Astrocyte (in vitro differentiated cells and primary cell): ENCODE measurements around the gene MEP1B. TPM values are rescaled to one million over a fixed set of nuclear protein-coding genes. Genes with fewer than 3 reads are reported as not detected.
"Not testable (repeated sequence)": the region's sequence is repeated elsewhere in the genome, so short reads cannot be mapped to it uniquely, and the experiment has no call there.

ENCODE experiments used
- DNase-seq: peaks from one replicate; pipeline ENCODE4 v3.0.0-alpha.2; 2010; ENCODE audit warnings: low read depth
- FAIRE-seq: peaks from 2 replicates; lab custom pipeline; 2011; peaks lifted over from hg19 to GRCh38; lab: Jason Lieb, UNC
- H2AFZ ChIP-seq: 2 replicates; pipeline ENCODE4 v1.6.0; 2012; ENCODE audit warnings: low read depth, low read length, inconsistent platforms
- H3K27ac ChIP-seq: 2 replicates; pipeline ENCODE4 v1.5.1; 2011; ENCODE audit warnings: low read depth, low read length, inconsistent platforms
- H3K27me3 ChIP-seq: 2 replicates; pipeline ENCODE4 v1.6.0; 2011; ENCODE audit warnings: low read length, inconsistent platforms; ENCODE audit not compliant: insufficient read depth
- H3K36me3 ChIP-seq: 2 replicates; pipeline ENCODE4 v1.5.1; 2011; ENCODE audit warnings: low read length, inconsistent platforms; ENCODE audit not compliant: insufficient read depth
- H3K4me1 ChIP-seq: 2 replicates; pipeline ENCODE4 v1.5.1; 2011; ENCODE audit warnings: low read length, inconsistent platforms; ENCODE audit not compliant: insufficient read depth
- H3K4me2 ChIP-seq: 2 replicates; pipeline ENCODE4 v1.6.0; 2012; ENCODE audit warnings: low read length, inconsistent platforms
- H3K4me3 ChIP-seq: 2 replicates; pipeline ENCODE4 v1.5.1; 2011; ENCODE audit warnings: low read depth, mild to moderate bottlenecking, low read length, inconsistent platforms; ENCODE audit not compliant: insufficient read depth
- H3K79me2 ChIP-seq: 2 replicates; pipeline ENCODE4 v1.6.0; 2012; ENCODE audit warnings: mild to moderate bottlenecking, low read length, inconsistent platforms; ENCODE audit not compliant: insufficient read depth
- H3K9ac ChIP-seq: 2 replicates; pipeline ENCODE4 v1.6.0; 2012; ENCODE audit warnings: mild to moderate bottlenecking, low read length, inconsistent platforms
- H3K9me3 ChIP-seq: 2 replicates; pipeline ENCODE4 v1.5.1; 2012; ENCODE audit warnings: low read depth, mild to moderate bottlenecking, low read length, inconsistent platforms; ENCODE audit not compliant: insufficient read depth
- H4K20me1 ChIP-seq: 2 replicates; pipeline ENCODE4 v1.6.0; 2012; ENCODE audit warnings: low read length, inconsistent platforms; ENCODE audit not compliant: insufficient read depth
- H3K27ac Mint-ChIP-seq: one replicate; pipeline ENCODE4 v1.8.0; 2021; ENCODE audit warnings: mild to moderate bottlenecking, mixed read lengths; ENCODE audit not compliant: unreplicated experiment
- H3K27me3 Mint-ChIP-seq: one replicate; pipeline ENCODE4 v1.8.0; 2021; ENCODE audit warnings: low read depth, mixed read lengths; ENCODE audit not compliant: unreplicated experiment
- H3K36me3 Mint-ChIP-seq: one replicate; pipeline ENCODE4 v1.8.0; 2021; ENCODE audit warnings: low read depth, mixed read lengths; ENCODE audit not compliant: unreplicated experiment
- H3K4me1 Mint-ChIP-seq: one replicate; pipeline ENCODE4 v1.8.0; 2021; ENCODE audit warnings: low read depth, mixed read lengths; ENCODE audit not compliant: unreplicated experiment
- H3K4me3 Mint-ChIP-seq: one replicate; pipeline ENCODE4 v1.8.0; 2021; ENCODE audit warnings: mild to moderate bottlenecking, moderate library complexity, mixed read lengths; ENCODE audit not compliant: unreplicated experiment
- H3K9me3 Mint-ChIP-seq: one replicate; pipeline ENCODE4 v1.8.0; 2021; ENCODE audit warnings: mild to moderate bottlenecking, mixed read lengths; ENCODE audit not compliant: unreplicated experiment
- CTCF ChIP-seq: IDR thresholded peaks from 2 replicates; pipeline ENCODE4 v1.5.1; 2011; ENCODE audit warnings: low read depth, mild to moderate bottlenecking, inconsistent platforms, low read length, moderate library complexity; ENCODE audit not compliant: insufficient read depth
- EZH2 ChIP-seq: IDR thresholded peaks from 2 replicates; pipeline ENCODE4 v1.6.1; 2012; ENCODE audit warnings: mild to moderate bottlenecking, low read length, inconsistent platforms; ENCODE audit not compliant: insufficient read depth
- total RNA-seq: library from RNA; stranded (reverse); gene quantifications from 2 replicates; pipeline ENCODE4 v1.2.1, GENCODE V29; 2021

MEP1B gene
- total RNA-seq, 1 donor from 2014 or later = not detected

- H4K20me1 ChIP-seq = no peaks in the 10 kb centered on the region
- no peaks in the 10 kb centered on the region for H3K9me3 ChIP-seq
- H3K27ac ChIP-seq = no peak overlapping the region
- no peak overlapping the region for H3K4me2 ChIP-seq
- Mint-ChIP-seq H3K4me3 (no peak overlapping the region), H3K27me3 (no peaks in the 10 kb centered on the region), H3K36me3 (no peaks in the 10 kb centered on the region), H3K4me1 (no peaks in the 10 kb centered on the region), H3K9me3 (no peaks in the 10 kb centered on the region), H3K27ac (no peak overlapping the region)
- DNase-seq (no peak), FAIRE-seq (no peak)
- no peak overlapping the region for H3K9ac ChIP-seq
- no peak overlapping the region for H3K4me3 ChIP-seq
- no peak overlapping the region for H2AFZ ChIP-seq
- H3K27me3 ChIP-seq = no peaks in the 10 kb centered on the region
- no peaks in the 10 kb centered on the region for H3K36me3 ChIP-seq
- H3K4me1 ChIP-seq = no peaks in the 10 kb centered on the region
- no peak for TF ChIP-seq EZH2
- TF ChIP-seq CTCF = no peak
- H3K79me2 ChIP-seq = no peaks in the 10 kb centered on the region
Measured at GRCh38 chr18:32174719-32175118, 15.1 kb upstream of the MEP1B start.

DNA sequence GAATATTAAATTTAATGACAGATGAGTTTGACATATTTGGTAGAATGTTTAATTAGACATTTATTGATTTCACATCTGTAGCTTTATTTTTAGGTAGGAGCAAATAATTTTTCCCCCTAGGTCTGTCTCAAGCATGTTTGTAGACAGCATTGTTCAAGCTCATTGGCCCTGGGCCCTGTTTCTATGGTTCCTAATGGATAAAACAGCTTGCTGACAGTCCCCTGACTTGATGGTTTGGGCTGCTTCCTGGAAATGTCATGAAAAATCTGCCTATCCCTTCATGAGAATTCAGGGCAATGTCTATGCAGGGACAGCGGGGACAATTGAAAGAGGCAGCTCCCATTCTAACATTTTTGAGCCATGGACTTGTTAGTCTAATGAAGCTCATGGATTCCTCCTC lies 14.6 kb upstream of the MEP1B start:
- Histone ChIP-seq H3K9ac (no peak overlapping the region), H3K4me2 (no peak overlapping the region), H3K36me3 (no peaks in the 10 kb centered on the region), H3K27ac (no peak overlapping the region), H3K4me1 (no peaks in the 10 kb centered on the region), H2AFZ (no peak overlapping the region), H4K20me1 (no peaks in the 10 kb centered on the region), H3K4me3 (no peak overlapping the region), H3K79me2 (no peaks in the 10 kb centered on the region), H3K27me3 (no peaks in the 10 kb centered on the region), H3K9me3 (no peaks in the 10 kb centered on the region)
- Mint-ChIP-seq H3K4me3 (no peak overlapping the region), H3K27me3 (no peaks in the 10 kb centered on the region), H3K27ac (no peak overlapping the region), H3K36me3 (no peaks in the 10 kb centered on the region), H3K4me1 (no peaks in the 10 kb centered on the region), H3K9me3 (no peaks in the 10 kb centered on the region)
- FAIRE-seq (no peak), DNase-seq (no peak)
- TF ChIP-seq CTCF (no peak), EZH2 (no peak)

DNA sequence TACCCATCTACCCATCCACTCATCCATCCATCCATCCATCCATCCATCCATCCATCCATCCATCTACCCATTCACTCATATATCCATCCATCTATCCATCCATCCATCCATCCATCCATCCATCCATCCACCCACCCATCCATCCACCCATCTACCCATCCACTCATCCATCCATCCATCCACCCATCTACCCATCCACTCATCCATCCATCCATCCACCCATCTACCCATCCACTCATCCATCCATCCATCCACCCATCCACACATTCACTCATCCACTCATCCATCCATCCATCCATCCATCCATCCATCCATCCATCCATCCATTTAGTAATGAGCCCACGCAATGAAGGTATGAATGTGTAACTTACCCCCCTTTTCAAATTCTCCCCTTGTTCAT lies 13.1 kb upstream of the MEP1B start:
- not testable (repeated sequence) for H3K4me3 Mint-ChIP-seq, H3K9me3 Mint-ChIP-seq, H3K27me3 Mint-ChIP-seq

More for the DNA sequence above, 13.1 kb upstream of the MEP1B start:
- not testable (repeated sequence) for H3K4me2 ChIP-seq, H2AFZ ChIP-seq, H4K20me1 ChIP-seq, H3K79me2 ChIP-seq, H3K4me3 ChIP-seq, H3K27ac Mint-ChIP-seq, H3K27me3 ChIP-seq, H3K9me3 ChIP-seq, H3K9ac ChIP-seq, DNase-seq, H3K4me1 Mint-ChIP-seq, H3K36me3 Mint-ChIP-seq, FAIRE-seq, H3K27ac ChIP-seq, H3K36me3 ChIP-seq, H3K4me1 ChIP-seq
